K562 (cell line): ENCODE data around the gene LY6G5B. TPM values are rescaled to one million over a fixed set of nuclear protein-coding genes. Genes with fewer than 3 reads are reported as not detected.

Experiments used
- BRCA1 ChIP-seq, 2 experiments: fragments of 450-650 bp in 1 of 2; sonication (generic) in 1 of 2; formaldehyde crosslinking in 1 of 2; IDR thresholded peaks; 2 replicates each; pipeline versions ENCODE4 v1.5.0 to v1.6.1; 2017 to 2020; ENCODE audit warnings: mild to moderate bottlenecking in 1 of 2, missing genetic modification reagents in 1 of 2
- CEBPG ChIP-seq, 3 experiments: fragments of 200-800 bp in 1 of 3; sonication (Bioruptor generic) in 1 of 3; sonication (generic) in 1 of 3; formaldehyde crosslinking in 1 of 3; IDR thresholded peaks in 2 of 3; conservative IDR thresholded peaks in 1 of 3; 2 replicates each; pipeline versions ENCODE4 v1.6.1 to v1.8.0; 2016 to 2022; ENCODE audit warnings: missing compliant biosample characterization in 2 of 3, missing genetic modification characterization in 2 of 3, mild to moderate bottlenecking in 1 of 3, missing genetic modification reagents in 1 of 3
- DIDO1 ChIP-seq: fragments of 450-650 bp; IDR thresholded peaks from 2 replicates; pipeline ENCODE4 v1.6.1; 2016; ENCODE audit warnings: low read depth, missing biosample characterization, missing genetic modification characterization
- ETV5 ChIP-seq: sonication (generic); formaldehyde crosslinking; IDR thresholded peaks from 2 replicates; pipeline ENCODE4 v1.4.0; 2020; ENCODE audit warnings: low read depth, mild to moderate bottlenecking, missing genetic modification reagents
- GTF2A2 ChIP-seq: IDR thresholded peaks from 2 replicates; pipeline ENCODE4 v1.6.1; 2016; ENCODE audit warnings: mild to moderate bottlenecking, missing genetic modification characterization, missing compliant biosample characterization
- GTF2E2 ChIP-seq: fragments of 200-800 bp; sonication (Bioruptor generic); IDR thresholded peaks from 2 replicates; pipeline ENCODE4 v1.6.1; 2016; ENCODE audit warnings: missing genetic modification characterization, missing compliant biosample characterization
- HEY1 ChIP-seq: fragments of 250-450 bp; sonication (Bioruptor Pico); IDR thresholded peaks from 2 replicates; pipeline ENCODE4 v1.5.0; 2020; ENCODE audit warnings: mild to moderate bottlenecking, moderate library complexity, borderline replicate concordance
- KLF1 ChIP-seq: fragments of 450-650 bp; IDR thresholded peaks from 2 replicates; pipeline ENCODE4 v1.6.1; 2016; ENCODE audit warnings: missing genetic modification characterization, missing compliant biosample characterization
- LCOR ChIP-seq: sonication (generic); formaldehyde crosslinking; IDR thresholded peaks from 2 replicates; pipeline ENCODE4 v1.8.0; 2022; ENCODE audit warnings: mild to moderate bottlenecking, missing genetic modification reagents
- LEF1 ChIP-seq: fragments of 450-650 bp; IDR thresholded peaks from 2 replicates; pipeline ENCODE4 v1.6.1; 2016; ENCODE audit warnings: mild to moderate bottlenecking
- MAFK ChIP-seq: IDR thresholded peaks from 2 replicates; pipeline ENCODE4 v1.6.1; 2011; ENCODE audit warnings: low read length, improper control_type of control experiment
- MAZ ChIP-seq, 2 experiments: fragments of 450-650 bp in 1 of 2; sonication (generic) in 1 of 2; formaldehyde crosslinking; IDR thresholded peaks in 1 of 2; conservative IDR thresholded peaks in 1 of 2; 2 replicates each; pipeline versions ENCODE4 v1.4.0 to v1.5.0; 2020; ENCODE audit warnings: mild to moderate bottlenecking in 1 of 2, missing genetic modification reagents in 1 of 2
- MNT ChIP-seq, 2 experiments: fragments of 450-650 bp; conservative IDR thresholded peaks; 2 replicates each; pipeline ENCODE4 v1.6.1; 2017; ENCODE audit warnings: mild to moderate bottlenecking in 2 of 2, moderate library complexity in 2 of 2
- NBN ChIP-seq: fragments of 450-650 bp; IDR thresholded peaks from 2 replicates; pipeline ENCODE4 v1.6.1; 2016; ENCODE audit warnings: low read depth, mild to moderate bottlenecking
- RAD21 ChIP-seq, 2 experiments: fragments of 250-450 bp in 1 of 2; fragments of 450-650 bp in 1 of 2; sonication (Bioruptor Pico) in 1 of 2; formaldehyde crosslinking in 1 of 2; IDR thresholded peaks in 1 of 2; conservative IDR thresholded peaks in 1 of 2; 2 replicates each; pipeline versions ENCODE4 v1.4.0 to v1.8.0; 2020 to 2022; ENCODE audit warnings: mild to moderate bottlenecking in 2 of 2, moderate library complexity in 1 of 2
- RBM17 ChIP-seq: fragments of 200-400 bp; formaldehyde crosslinking; IDR thresholded peaks from 2 replicates; pipeline ENCODE4 v1.6.1; 2017; ENCODE audit warnings: low read depth, mild to moderate bottlenecking, low read length, borderline replicate concordance
- SPI1 ChIP-seq: IDR thresholded peaks from 2 replicates; pipeline ENCODE4 v1.6.1; 2011; ENCODE audit warnings: low read depth, low read length, control low read depth, borderline replicate concordance
- TCF7L2 ChIP-seq: fragments of 150-350 bp; IDR thresholded peaks from 2 replicates; pipeline ENCODE4 v1.6.1; 2016; ENCODE audit warnings: low read depth, mild to moderate bottlenecking, low read length, moderate library complexity
- ZMIZ1 ChIP-seq, 2 experiments: fragments of 150-350 bp in 1 of 2; IDR thresholded peaks; 2 replicates each; pipeline ENCODE4 v1.6.1; 2012 to 2016; ENCODE audit warnings: low read depth in 2 of 2, low read length in 2 of 2, mild to moderate bottlenecking in 1 of 2, moderate library complexity in 1 of 2
- ZNF146 ChIP-seq: IDR thresholded peaks from one replicate; pipeline ENCODE4 v1.6.1; 2018; ENCODE audit warnings: missing compliant biosample characterization; ENCODE audit not compliant: unreplicated experiment
- ZNF224 ChIP-seq: sonication (generic); formaldehyde crosslinking; IDR thresholded peaks from 2 replicates; pipeline ENCODE4 v1.8.0; 2022; ENCODE audit warnings: mild to moderate bottlenecking, missing genetic modification reagents
- ZNF282 ChIP-seq: sonication (generic); formaldehyde crosslinking; IDR thresholded peaks from 2 replicates; pipeline ENCODE4 v1.8.1; 2023; ENCODE audit warnings: missing genetic modification reagents
- ZNF354B ChIP-seq: fragments of 250-450 bp; sonication (Bioruptor Pico); IDR thresholded peaks from 2 replicates; pipeline ENCODE4 v1.4.0; 2020
- polyA plus RNA-seq, 8 experiments: library from polyadenylated mRNA; depleted of rRNA in 4 of 8; stranded (reverse) in 5 of 8; unstranded in 3 of 8; fragments of >200 nt; fragmentation: Nextera tagmentation in 2 of 8; fragmentation: Illumina TruSeq in 1 of 8; extraction: Ambion mirVana in 2 of 8; extraction: Trizol in 1 of 8; gene quantifications; 2 replicates each; pipeline versions ENCODE4 v1.2.1 to v1.2.3, GENCODE V29; 2011 to 2014; ENCODE audit warnings: inconsistent platforms in 1 of 8, missing spikeins in 1 of 8
- total RNA-seq, 7 experiments: library from RNA; depleted of rRNA in 6 of 7; stranded (reverse); fragments of >200 nt in 6 of 7; fragmentation: Illumina TruSeq in 2 of 7; extraction: Trizol in 2 of 7; gene quantifications; 2 replicates each; pipeline versions ENCODE4 v1.2.1 to v1.2.3, GENCODE V29; 2011 to 2021; ENCODE audit warnings: low replicate concordance in 1 of 7

Gene LY6G5B
- total and polyA plus RNA-seq, 9 of the 15 experiments (the other 6 are each of a cell fraction or from before 2014, with no cell fraction given), result 6.0 to 27.0 (median 7.5) TPM

GRCh38 chr6:31665501-31666336 lies 4.1 kb upstream of the LY6G5B start, which contains the start of gene CSNK2B (continued):
- TF ChIP-seq ZMIZ1 (IDR thresholded peaks at IDR 0.05; ENCODE audit: low read depth in 2 of 2, low read length in 2 of 2), result peak in 1 of 2 experiments; percentile 43; a peak in 2 of 4 replicates
- TF ChIP-seq ZNF354B, result no peak
- peak; percentile 67 for TF ChIP-seq SPI1
- no peak for TF ChIP-seq MNT (conservative IDR thresholded peaks at IDR 0.05)
- no peak for TF ChIP-seq BRCA1 (IDR thresholded peaks at IDR 0.05)
- no peak for TF ChIP-seq BRCA1 (CRISPR knock-in tag; IDR thresholded peaks at IDR 0.05)
- TF ChIP-seq GTF2A2 (tag), result no peak
- peak; percentile 68 for TF ChIP-seq NBN
- peak; percentile 67; the same call in 1 of the 2 replicates for TF ChIP-seq LCOR (CRISPR knock-in tag)
- TF ChIP-seq RBM17, result no peak
- TF ChIP-seq RAD21 (CRISPR knock-in tag; conservative IDR thresholded peaks at IDR 0.05 in 1 of 2, IDR thresholded peaks at IDR 0.05 in 1 of 2), result no peak
- TF ChIP-seq GTF2E2 (tag), result no peak
- no peak for TF ChIP-seq CEBPG (CRISPR knock-in tag; IDR thresholded peaks at IDR 0.05)
- no peak for TF ChIP-seq CEBPG (tag; conservative IDR thresholded peaks at IDR 0.05 in 1 of 2, IDR thresholded peaks at IDR 0.05 in 1 of 2)
- TF ChIP-seq TCF7L2, result no peak
- peak; percentile 87; the same call in 1 of the 2 replicates for TF ChIP-seq ETV5 (CRISPR knock-in tag)
- peak; percentile 99 for TF ChIP-seq MAZ (CRISPR knock-in tag; conservative IDR thresholded peaks at IDR 0.05 in 1 of 2, IDR thresholded peaks at IDR 0.05 in 1 of 2)
- TF ChIP-seq ZNF146 (CRISPR knock-in tag), result no peak
- peak; percentile 58 for TF ChIP-seq DIDO1 (tag)
- no peak for TF ChIP-seq ZNF282
- TF ChIP-seq HEY1 (CRISPR knock-in tag), result peak; percentile 88; the same call in 1 of the 2 replicates
- TF ChIP-seq KLF1 (tag), result peak; percentile 57; the same call in 1 of the 2 replicates
- TF ChIP-seq LEF1, result peak; percentile 73
- TF ChIP-seq MAFK, result peak; percentile 3; the same call in 1 of the 2 replicates
- TF ChIP-seq ZNF224 (CRISPR knock-in tag), result 0 out of 2 replicates have a peak, but pooled peaks have one; percentile 44
